Hippocampal formation (tissue), 2 donors: Measurements from ENCODE around the gene SGIP1.
"Not testable (repeated sequence)": the region's sequence is repeated elsewhere in the genome, so short reads cannot be mapped to it uniquely, and the experiment has no call there.

ENCODE experiments used
- DNase-seq, 2 donors: peaks; one replicate each; lab custom pipeline; 2025; lab: John Stamatoyannopoulos, UW

SGIP1 gene

GRCh38 chr1:66730462-66730861, 196.5 kb downstream of the SGIP1 start:
- DNase-seq = no peak

DNA sequence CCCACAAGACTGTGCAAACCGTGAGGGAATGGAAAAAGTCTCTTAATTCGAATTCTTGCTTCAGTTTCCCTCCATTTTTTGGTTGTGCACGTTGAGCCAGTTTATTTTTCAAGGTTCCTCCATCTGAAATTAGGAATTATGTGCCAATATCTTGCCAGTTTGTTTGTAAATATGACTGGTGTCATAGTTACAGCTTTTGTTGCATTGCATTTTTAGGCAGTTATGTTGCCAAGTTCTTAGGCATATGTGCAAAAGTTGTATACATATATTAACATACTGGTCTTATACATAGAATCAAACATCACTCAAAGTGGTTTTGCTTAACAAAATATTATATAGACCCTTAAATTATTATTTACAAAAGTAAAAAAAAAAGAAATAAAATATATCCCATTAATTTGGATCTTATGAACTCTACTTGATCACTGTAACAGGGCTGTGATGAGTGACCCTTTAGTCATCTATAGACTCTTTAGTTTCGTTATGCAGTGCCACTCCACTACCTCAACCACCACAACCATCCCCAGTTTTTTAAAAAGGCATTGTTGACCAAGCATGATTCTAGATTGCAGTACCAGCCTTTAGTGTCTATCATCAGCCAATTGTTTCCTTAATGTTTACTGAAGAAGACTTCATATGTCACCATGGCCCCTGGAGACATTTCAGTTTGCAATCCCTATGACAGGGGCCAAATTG, 197.4 kb downstream of the SGIP1 start:
- no peak for DNase-seq

GRCh38 chr1:66732407-66733166, 198.6 kb downstream of the SGIP1 start:
- no peak for DNase-seq

DNA sequence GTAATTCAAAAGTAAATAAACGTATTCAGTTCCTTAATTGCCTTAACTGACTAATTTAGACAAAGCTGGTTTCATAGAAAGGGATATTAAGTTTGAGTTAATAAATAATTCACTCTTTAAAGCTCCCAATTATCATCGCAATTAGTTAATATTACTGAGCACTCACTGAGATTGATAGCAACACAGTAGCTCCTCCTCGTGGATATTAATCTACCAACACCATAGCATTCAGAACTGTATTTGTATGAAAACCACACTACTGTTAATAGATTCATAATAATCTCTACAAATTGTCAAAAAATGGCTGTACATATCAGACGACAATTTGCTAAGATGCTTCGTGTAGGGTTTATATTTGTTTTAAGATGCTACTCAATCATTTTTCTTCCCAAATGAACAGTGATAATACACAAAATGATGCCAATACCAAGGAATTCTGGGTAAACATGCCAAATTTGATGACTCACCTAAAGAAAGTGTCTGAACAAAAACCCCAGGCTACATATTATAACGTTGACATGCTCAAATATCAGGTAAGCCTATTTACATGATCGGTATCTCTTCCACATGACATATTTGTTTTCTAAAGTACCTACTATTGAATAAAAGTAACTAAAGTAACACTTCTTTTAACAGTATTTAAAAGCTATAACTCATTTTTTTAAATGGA, 199.5 kb downstream of the SGIP1 start:
- no peak for DNase-seq

GRCh38 chr1:66734531-66734930, 200.6 kb downstream of the SGIP1 start:
- not testable (repeated sequence) for DNase-seq

GRCh38 chr1:66737836-66738235, 203.9 kb downstream of the SGIP1 start:
- DNase-seq = no peak

GRCh38 chr1:66739401-66740157, 205.6 kb downstream of the SGIP1 start:
- no peak for DNase-seq

DNA sequence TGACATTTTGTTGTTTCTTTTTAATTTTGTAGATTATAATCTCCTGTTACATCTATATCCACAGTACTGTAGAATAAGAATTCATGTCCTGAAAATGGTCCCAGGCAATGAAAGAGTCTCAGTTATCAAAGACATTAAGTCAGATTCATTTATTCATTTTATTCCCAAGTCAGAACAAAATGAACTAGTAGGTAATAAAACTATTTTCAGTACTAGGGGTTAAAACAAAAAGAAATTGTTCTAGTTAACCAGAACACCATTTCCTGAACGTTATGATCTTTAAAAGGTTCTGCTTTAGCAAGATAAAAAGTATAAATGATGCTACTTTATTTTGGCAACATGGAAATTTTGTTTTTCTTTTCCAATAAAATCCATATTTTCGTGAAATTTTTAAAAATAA, 211.5 kb downstream of the SGIP1 start:
- no peak for DNase-seq

DNA sequence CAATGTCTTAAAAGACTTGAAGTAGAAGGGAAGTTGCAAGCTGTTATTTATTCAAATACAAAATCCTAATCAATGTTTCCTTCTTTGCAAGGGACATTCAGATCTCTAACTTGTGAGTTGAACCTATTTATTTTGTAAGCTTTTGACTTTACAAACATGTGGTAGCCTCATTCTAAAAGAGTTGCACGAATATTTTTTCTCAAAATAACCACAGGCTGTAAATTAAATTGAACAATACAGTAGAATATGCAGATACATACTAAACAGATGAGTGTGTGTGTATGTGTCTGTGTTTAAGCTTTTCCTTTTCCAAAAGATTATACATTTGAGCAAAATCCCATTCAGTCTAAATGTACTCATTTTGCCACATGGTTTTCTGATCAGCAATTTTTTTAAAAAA, 213.5 kb downstream of the SGIP1 start:
- DNase-seq = no peak

GRCh38 chr1:66750577-66750976, 216.6 kb downstream of the SGIP1 start:
- no peak for DNase-seq

DNA sequence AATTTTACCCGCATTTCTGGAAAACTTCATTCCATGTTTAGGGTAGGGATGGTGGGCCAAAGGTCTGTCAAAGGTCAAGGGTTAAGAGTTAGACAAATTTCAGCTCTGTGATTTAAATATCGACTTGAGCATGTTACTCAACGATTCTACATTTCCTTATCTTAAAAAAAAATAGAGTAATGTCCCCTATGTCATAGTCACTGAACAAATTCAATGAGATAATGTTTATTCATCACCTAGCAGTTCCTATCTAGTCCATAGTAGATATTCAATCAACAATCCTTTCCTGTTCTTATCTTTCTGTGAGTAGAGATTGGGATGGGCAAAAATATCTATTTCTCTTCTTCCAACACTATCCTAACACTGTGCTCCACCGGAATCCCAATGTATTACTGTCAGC, 217.2 kb downstream of the SGIP1 start:
- DNase-seq = no peak

- DNase-seq = peak in 1 of 2 donors; percentile 45
Observed at GRCh38 chr1:66752000-66752592, 218.1 kb downstream of the SGIP1 start, which contains the start of gene DYNLT5. Gene DYNLT5 (plus strand): TSS chr1:66752459. CDS start chr1:66754659, 2,200 bp downstream.

- no peak for DNase-seq
Observed at GRCh38 chr1:66752671-66753371, 218.9 kb downstream of the SGIP1 start.

DNA sequence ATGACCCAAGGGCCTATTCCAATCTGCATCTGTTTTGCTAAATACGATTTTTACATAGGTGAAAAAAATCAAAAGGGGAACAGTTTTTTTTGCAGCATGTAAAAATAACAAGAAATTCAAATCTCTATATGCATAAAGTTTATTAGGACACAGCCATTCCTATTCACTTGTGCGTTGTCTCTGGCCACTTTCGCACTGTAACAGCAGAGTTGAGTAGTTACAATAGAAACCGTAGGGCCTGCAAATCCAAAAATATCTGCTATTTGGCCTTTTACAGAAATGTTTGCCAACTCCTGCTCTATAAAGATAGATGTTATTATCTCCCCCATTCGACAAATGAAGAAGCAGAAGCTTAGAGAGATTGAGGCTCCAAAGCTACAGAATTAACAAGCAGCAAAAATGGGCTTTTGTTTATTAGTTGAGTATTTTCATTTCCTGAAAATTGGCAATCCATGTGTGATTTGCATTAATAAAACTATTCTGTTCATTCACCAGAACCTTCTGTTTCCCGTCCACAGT, 223.8 kb downstream of the SGIP1 start:
- DNase-seq = no peak

- no peak for DNase-seq
Observed at GRCh38 chr1:66758241-66758755, 224.3 kb downstream of the SGIP1 start.

GRCh38 chr1:66760506-66760905, 226.6 kb downstream of the SGIP1 start:
- DNase-seq = no peak

- DNase-seq = no peak
Observed at GRCh38 chr1:66761221-66761620, 227.3 kb downstream of the SGIP1 start.

- peak in 1 of 2 donors; percentile 61 for DNase-seq
Observed at GRCh38 chr1:66764994-66765578, 231.1 kb downstream of the SGIP1 start.

- DNase-seq = no peak
Observed at GRCh38 chr1:66767626-66768025, 233.7 kb downstream of the SGIP1 start.

- DNase-seq = no peak
Observed at GRCh38 chr1:66768965-66769364, 235.0 kb downstream of the SGIP1 start.
